Measurements from ENCODE around the gene DISC1.

Gene DISC1

DNA sequence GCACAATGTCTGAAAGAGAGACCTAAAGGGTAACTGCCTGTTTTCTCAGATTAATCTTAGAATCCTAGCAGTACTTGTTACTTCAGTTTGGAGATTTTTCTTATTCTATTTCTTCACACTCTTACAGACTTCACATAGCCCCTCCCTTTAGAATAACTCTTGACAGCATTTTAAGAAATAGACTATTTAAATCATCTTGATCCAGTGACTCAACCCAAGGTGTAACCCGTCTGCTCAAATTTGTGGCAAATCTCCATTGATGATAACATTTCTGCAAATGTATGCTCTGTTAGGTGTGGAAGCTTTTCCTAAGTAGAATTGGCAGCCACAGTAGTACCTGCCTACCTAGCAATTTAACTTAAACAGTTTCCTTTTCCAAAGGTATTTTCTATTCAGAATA lies 391.2 kb downstream of the DISC1 start:
- in situ Hi-C loops (cut with HindIII; ENCODE audit: low sequenced_read_pairs): no loop called here

DNA sequence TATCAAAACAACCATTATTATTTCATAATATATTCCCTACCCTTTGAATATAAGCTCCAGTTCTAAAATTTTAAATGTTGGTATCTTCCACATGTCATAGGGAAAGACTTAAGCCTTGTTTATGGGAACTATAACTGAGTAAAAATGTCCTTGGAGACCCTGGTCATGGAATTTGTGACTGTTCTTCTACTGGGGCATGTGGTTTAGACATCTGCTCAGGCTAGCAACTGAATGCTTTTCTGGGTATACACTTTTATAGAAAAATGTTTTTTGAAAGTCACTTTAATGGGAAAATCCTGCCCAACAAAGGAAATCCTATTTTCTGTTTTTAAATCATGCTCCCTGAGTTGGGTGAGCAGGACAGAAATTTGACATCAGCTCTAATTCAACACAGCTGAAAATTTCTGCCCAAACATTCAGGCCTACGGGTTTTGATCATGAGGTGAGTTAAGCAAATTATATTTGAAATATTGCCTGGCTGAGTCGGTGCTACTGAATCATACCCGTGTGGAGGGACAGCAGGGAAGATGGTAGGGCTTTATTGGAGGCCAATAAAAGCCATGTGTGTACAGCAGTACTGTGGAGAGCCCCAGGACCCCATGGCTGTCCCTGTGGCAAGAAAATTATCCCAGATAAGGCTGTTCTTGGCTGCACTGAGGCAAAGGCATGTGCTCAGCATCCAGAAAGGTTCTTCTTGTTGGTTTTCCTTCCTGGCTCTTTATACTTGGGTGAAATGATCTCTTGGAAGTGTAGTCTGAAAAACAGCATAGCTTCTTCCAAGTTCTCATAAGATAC lies 391.8 kb downstream of the DISC1 start:
- in situ Hi-C loops (cut with HindIII; ENCODE audit: low sequenced_read_pairs): no loop called here

GRCh38 chr1:232019026-232019340 lies 392.4 kb downstream of the DISC1 start:
- in situ Hi-C loops (cut with HindIII; ENCODE audit: low sequenced_read_pairs): no loop called here

DNA sequence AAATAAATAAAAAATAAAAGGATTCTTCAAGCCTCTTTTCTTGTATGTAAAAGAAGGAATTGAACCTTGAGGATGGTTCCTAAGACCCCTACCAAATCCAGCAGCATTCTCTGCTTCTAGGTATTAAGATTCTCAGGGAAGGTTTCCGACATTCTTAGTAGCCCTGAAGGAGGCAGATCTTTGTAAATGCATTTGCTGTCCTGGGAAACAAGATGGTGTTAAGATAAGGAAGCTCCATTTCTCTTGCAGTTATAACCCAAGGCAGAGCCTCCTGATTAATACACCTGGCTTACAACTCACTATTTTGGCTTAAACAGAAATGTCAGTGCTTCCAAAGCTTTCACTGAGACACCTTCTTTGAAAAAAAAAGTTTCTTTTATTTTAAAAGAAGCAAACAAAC lies 393.8 kb downstream of the DISC1 start:
- in situ Hi-C loops (cut with HindIII; ENCODE audit: low sequenced_read_pairs): no loop called here

- in situ Hi-C loops (cut with HindIII; ENCODE audit: low sequenced_read_pairs): no loop called here
These were observed 402.7 kb downstream of the DISC1 start for GRCh38 chr1:232029315-232029714.

DNA sequence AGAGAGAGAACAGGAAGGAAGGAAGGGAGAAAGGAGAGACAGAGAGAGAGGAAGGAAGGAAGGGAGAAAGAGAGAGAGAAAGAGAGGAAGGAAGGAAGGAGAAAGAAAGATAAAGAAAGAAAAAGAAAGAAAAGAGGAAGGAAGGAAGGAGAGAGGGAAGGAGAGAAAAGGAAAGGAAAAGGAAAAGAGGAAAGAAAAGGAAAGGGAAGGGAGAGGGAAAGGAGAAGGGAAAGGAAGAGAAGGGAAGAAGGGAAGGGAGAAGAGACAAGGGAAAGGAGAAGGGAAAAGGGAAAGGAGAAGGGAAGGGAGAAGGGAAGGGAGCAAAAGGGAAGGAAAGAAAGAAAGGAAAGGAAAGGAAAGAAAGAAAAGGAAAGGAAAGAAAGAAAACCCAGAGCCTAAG lies 404.6 kb downstream of the DISC1 start:
- in situ Hi-C loops (cut with HindIII; ENCODE audit: low sequenced_read_pairs): no loop called here

GRCh38 chr1:232033285-232033684 lies 406.7 kb downstream of the DISC1 start:
- in situ Hi-C loops (cut with HindIII; ENCODE audit: low sequenced_read_pairs): no loop called here

DNA sequence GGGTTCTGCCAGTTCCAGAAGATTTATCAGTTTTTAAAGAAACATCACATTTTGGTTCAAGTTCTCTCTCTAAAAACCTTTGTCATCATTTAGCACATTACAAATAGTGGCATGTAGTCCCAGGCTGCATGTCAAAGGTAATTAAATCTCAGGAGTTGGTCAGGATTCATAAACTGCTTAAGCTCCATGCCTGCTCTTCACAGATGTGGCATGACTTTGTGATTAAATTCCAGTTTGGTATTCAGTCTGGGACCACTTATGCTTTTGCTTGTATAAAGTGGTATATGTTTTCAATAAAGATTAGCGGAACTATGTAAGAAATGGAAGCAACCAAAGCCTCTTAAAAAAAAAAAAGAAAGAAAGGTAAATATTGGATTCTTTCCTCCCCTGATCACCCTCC lies 408.0 kb downstream of the DISC1 start:
- in situ Hi-C loops (cut with HindIII; ENCODE audit: low sequenced_read_pairs): no loop called here

GRCh38 chr1:232036181-232036933 lies 409.8 kb downstream of the DISC1 start:
- in situ Hi-C loops (cut with HindIII; ENCODE audit: low sequenced_read_pairs): no loop called here

- in situ Hi-C loops (cut with HindIII; ENCODE audit: low sequenced_read_pairs): no loop called here
These were observed 411.3 kb downstream of the DISC1 start for GRCh38 chr1:232037774-232038388.

DNA sequence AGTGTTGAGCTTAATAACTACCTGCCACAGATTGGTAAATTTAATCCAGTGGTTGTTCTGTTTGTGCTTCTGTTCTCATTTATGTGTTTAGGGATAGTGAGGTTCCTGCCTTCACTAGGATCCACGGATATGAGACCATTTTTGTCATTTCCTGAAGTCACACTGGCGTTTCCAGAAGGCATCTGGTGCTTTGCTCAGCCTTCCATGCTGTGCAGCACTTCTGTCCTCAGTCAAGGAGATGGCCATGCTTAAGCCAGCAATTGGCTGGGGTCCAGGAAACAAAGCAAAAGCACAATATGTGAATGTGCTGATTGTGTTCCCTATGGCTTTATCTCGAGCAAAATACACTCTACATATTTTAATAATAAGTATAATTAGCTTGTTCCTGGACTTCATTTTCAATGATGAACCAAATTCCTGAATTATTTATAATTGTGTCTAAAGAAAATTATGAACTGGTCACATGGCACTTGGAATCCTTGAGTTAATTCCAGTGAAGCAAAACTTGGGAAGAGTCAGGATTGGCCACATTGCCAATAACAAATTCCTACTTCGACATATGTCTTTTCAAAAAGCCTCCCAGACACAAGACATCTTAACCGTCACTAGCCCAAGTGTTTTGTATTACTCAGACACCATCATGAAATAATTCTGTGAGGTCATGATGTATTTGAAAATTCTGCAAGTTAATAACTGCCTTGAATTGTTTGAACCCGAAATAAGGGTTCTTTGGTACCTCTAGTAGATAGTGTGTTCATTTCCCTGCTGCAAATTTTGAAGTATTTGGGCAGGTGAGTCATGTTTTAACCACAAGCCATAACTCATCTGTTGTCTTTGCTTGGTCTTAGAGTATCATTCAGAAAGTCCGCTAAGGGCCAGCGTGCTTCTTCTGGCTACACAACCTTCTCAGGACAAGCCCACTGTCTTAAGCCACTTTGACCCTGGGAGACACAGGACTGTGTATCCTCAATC lies 412.4 kb downstream of the DISC1 start:
- in situ Hi-C loops (cut with HindIII; ENCODE audit: low sequenced_read_pairs): no loop called here

- in situ Hi-C loops (cut with HindIII; ENCODE audit: low sequenced_read_pairs): no loop called here
These were observed 413.7 kb downstream of the DISC1 start for GRCh38 chr1:232040260-232040659.

GRCh38 chr1:232044728-232045127 lies 418.1 kb downstream of the DISC1 start:
- in situ Hi-C loops (cut with HindIII; ENCODE audit: low sequenced_read_pairs): no loop called here

GRCh38 chr1:232045139-232045994 lies 418.8 kb downstream of the DISC1 start:
- in situ Hi-C loops (cut with HindIII; ENCODE audit: low sequenced_read_pairs): no loop called here

GRCh38 chr1:232046451-232047306 lies 420.1 kb downstream of the DISC1 start:
- in situ Hi-C loops (cut with HindIII; ENCODE audit: low sequenced_read_pairs): no loop called here

DNA sequence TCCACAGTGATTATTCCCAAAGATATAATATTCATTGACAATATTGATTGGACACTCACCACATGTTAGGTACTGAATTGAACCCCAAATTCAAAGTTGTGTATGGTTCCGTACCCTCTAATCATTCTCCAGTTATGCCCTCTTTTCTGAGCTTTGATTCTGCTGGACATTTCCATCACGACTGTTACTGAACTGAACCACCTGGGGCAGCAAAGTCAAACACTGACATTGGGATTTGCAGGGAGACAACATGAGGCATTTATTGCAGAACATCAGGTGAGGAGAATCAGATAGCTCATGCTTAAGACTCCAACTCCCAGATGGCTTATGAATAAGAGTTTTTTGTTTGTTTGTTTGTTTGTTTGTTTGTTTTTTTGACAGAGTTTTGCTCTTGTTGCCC lies 420.9 kb downstream of the DISC1 start:
- in situ Hi-C loops (cut with HindIII; ENCODE audit: low sequenced_read_pairs): no loop called here

GRCh38 chr1:232048481-232048880 lies 421.9 kb downstream of the DISC1 start:
- in situ Hi-C loops (cut with HindIII; ENCODE audit: low sequenced_read_pairs): no loop called here

GRCh38 chr1:232049335-232049734 lies 422.7 kb downstream of the DISC1 start:
- in situ Hi-C loops (cut with HindIII; ENCODE audit: low sequenced_read_pairs): no loop called here

Measured in endothelial cell of hepatic sinusoid (primary cell).